Right cardiac atrium (tissue), 5 donors: Measurements from ENCODE around the gene RARG. TPM values are rescaled to one million over a fixed set of nuclear protein-coding genes. Genes with fewer than 3 reads are reported as not detected.

ENCODE experiments used
- ATAC-seq, 2 donors: fragments of 200-7000 bp; cut with Tn5 transposase; one replicate each; pipeline versions ENCODE4 v1.8.0 to v1.9.1; 2020; ENCODE audit warnings: moderate library complexity in 2 of 2, mild to moderate bottlenecking in 1 of 2
- DNase-seq, 3 donors: peaks; one replicate each; pipeline ENCODE4 v3.0.0-alpha.2; 2020
- H3K27ac ChIP-seq: one replicate; pipeline ENCODE4 v1.5.1; 2013; ENCODE audit warnings: mild to moderate bottlenecking, low read length, control low read depth, moderate library complexity
- H3K27me3 ChIP-seq: one replicate; pipeline ENCODE4 v1.6.1; 2013; ENCODE audit not compliant: control insufficient read depth, insufficient read depth
- H3K4me1 ChIP-seq: one replicate; pipeline ENCODE4 v1.6.1; 2013; ENCODE audit warnings: low read length; ENCODE audit not compliant: control insufficient read depth, insufficient read depth
- H3K4me3 ChIP-seq: one replicate; pipeline ENCODE4 v1.5.1; 2013; ENCODE audit warnings: low read length, control low read depth
- H3K9me3 ChIP-seq: one replicate; pipeline ENCODE4 v1.6.1; 2013; ENCODE audit warnings: low read length; ENCODE audit not compliant: control insufficient read depth
- WGBS: extraction: QIAGEN DNeasy Blood & Tissue Kit; methylation state at CpG from one replicate; pipeline ENCODE4 v1.1.7; 2013; 5-methylcytosine and 5-hydroxymethylcytosine counted together
- intact Hi-C, 4 donors: fragments of 100-400 bp; cut with DNase I; formaldehyde crosslinking; loops; one replicate each; pipeline versions ENCODE4 v1.11.0 to v1.14.0; 2022 to 2023
- polyA plus RNA-seq: library from polyadenylated mRNA; stranded (reverse); fragments of 200-250 nt; gene quantifications from one replicate; pipeline ENCODE4 v1.2.3, GENCODE V29; 2013
- total RNA-seq, 4 donors: library from RNA; stranded (reverse); fragmentation: NEBNext Ultra II Directional; extraction: Animal tissue kit (Norgen Biotek cat#: 25700); gene quantifications; one replicate each; pipeline ENCODE4 v1.2.1, GENCODE V29; 2021
- donor health status: healthy with polysubstance abuse.
- donor health status: DM: no; HTN: yes; CAD: no.
- donor health status: DM: no; HTN: no; CAD: no.
- donor health status: DM: no; HTN: yes; CAD: no; lungs with severe emphysema.
- donor health status: DM: yes; HTN: yes; CAD: no.

Gene RARG
- total and polyA plus RNA-seq, 5 donors = 10.5 to 26.2 (median 21.6) TPM

- ATAC-seq (no peak), DNase-seq (no peak)
- WGBS = 84% methylated on average over 10 of the region's 10 CpGs
- intact Hi-C loops = no loop called here
- Histone ChIP-seq H3K27ac (no peak overlapping the region), H3K9me3 (no peaks in the 10 kb centered on the region), H3K27me3 (no peaks in the 10 kb centered on the region), H3K4me3 (no peak overlapping the region), H3K4me1 (peaks cover 16% of the 10 kb centered on the region)
Measured at GRCh38 chr12:53230108-53230845, 1.7 kb downstream of the RARG start.

DNA sequence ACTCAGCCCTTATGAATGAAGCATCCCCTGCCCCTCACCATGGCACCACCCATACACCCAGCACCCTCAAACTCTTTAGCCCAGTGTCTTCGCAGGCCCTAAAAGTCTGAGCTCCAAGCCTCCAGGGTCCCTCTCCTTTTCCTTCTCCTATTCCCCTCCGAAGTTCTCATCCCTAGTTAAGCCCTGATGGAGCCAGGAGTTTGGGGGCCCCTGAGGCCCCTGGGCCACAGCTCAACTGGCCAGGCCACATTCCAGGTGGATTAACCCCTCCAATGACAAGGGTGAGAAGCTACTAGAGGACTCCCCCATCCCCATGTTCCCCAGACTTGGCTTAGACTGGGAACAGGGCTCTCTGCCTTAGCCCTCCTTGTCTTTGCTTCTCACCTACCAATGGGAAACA, 2.6 kb downstream of the RARG start:
- DNase-seq = no peak
- no peak overlapping the region for H3K4me3 ChIP-seq
- 88% methylated on average over 2 of the region's 2 CpGs for WGBS
- H3K27ac ChIP-seq = no peak overlapping the region
- H3K9me3 ChIP-seq = no peaks in the 10 kb centered on the region
- no peaks in the 10 kb centered on the region for H3K27me3 ChIP-seq
- H3K4me1 ChIP-seq = peaks cover 16% of the 10 kb centered on the region
- no peak for ATAC-seq
- intact Hi-C loops = no loop called here

DNA sequence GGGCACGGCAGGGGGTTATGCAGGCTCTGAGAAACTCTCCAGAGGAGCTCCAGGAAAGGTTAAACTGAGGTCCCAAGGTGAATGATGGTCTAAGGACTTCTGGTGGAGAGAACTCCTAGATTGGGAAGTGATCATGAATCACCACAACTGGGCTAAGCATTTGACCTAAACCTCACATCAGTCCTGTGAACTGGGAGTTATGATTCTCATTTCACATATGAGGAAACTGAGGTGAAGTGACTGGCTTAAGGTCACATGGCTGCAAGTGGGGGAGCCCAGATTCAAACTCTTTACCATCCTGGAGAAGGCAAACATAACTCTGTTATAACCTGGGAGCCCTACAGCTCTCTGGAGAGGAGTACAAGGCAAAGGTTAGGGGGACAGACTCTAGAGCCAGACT, 4.2 kb downstream of the RARG start:
- 92% methylated on average over 1 of the region's 1 CpG for WGBS
- Histone ChIP-seq H3K27ac (no peak overlapping the region), H3K4me3 (no peak overlapping the region), H3K27me3 (no peaks in the 10 kb centered on the region), H3K9me3 (no peaks in the 10 kb centered on the region), H3K4me1 (peaks cover 12% of the 10 kb centered on the region)
- intact Hi-C loops = no loop called here
- ATAC-seq (no peak), DNase-seq (no peak)

GRCh38 chr12:53227341-53227740, 4.7 kb downstream of the RARG start:
- WGBS = 94% methylated on average over 11 of the region's 11 CpGs
- Histone ChIP-seq H3K9me3 (no peaks in the 10 kb centered on the region), H3K4me3 (no peak overlapping the region), H3K27me3 (no peaks in the 10 kb centered on the region), H3K27ac (no peak overlapping the region), H3K4me1 (peaks cover 8% of the 10 kb centered on the region)
- no peak for DNase-seq
- intact Hi-C loops = no loop called here
- no peak for ATAC-seq

DNA sequence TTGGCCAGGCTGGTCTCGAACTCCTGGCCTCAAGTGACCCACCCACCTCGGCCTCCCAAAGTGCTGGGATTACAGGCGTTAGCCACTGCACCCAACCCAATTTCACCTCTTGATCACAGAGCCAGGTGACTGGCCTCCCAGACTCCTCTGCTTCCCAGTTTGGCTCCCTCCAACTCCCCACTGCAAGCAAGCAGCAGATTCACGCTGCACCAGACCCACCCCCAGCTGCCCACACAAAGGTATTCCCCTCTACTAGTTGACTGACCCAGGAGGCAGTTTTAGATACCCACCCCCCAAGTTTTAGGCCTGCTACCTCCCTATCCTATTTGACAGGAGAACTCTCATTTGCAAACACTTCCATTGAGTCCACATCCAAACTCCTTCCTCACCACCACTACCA, 5.2 kb downstream of the RARG start:
- WGBS = 95% methylated on average over 4 of the region's 4 CpGs
- ATAC-seq = no peak
- H3K27ac ChIP-seq = no peak overlapping the region
- DNase-seq = no peak
- H3K4me3 ChIP-seq = no peak overlapping the region
- no peaks in the 10 kb centered on the region for H3K27me3 ChIP-seq
- H3K9me3 ChIP-seq = no peaks in the 10 kb centered on the region
- H3K4me1 ChIP-seq = peaks cover 8% of the 10 kb centered on the region
- intact Hi-C loops = no loop called here

DNA sequence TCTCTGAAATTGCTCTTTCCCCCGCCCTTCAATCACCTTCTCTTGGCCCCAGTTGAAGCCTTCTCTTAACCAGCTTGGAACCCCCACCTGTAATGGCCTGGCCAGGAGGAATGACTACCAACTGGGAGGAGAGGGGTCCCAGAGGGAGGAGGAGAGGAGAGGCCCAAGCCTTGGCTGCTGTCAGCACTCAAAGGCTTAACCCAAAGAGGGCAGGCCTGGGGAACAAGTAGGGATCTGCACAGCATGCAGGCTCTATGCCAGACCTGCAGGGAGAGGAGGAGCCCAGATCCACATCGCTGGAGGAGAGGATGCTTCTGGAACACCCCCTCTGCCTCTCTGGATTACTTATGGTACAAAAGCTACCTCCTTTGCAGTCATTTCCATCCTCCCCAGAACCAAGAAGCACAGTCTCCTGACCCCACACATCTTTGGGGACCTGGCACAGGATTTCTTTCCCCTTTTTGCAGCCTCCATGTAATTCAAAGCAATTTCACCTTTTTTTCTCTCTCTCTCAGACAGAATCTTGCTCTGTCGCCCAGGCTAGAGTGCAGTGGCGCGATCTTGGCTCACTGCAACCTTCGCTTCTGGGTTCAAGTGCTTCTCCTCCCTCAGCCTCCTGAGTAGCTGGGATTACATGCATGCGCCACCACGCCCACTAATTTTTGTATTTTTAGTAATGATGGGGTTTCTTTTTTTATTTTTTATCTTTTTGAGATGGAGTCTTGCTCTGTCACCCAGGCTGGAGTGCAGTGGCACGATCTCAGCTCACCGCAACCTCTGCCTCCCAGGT, 6.2 kb downstream of the RARG start:
- no peak overlapping the region for H3K27ac ChIP-seq
- DNase-seq (no peak), ATAC-seq (no peak)
- WGBS = 90% methylated on average over 10 of the region's 10 CpGs
- no peaks in the 10 kb centered on the region for H3K9me3 ChIP-seq
- intact Hi-C loops = no loop called here
- H3K4me3 ChIP-seq = no peak overlapping the region
- no peaks in the 10 kb centered on the region for H3K27me3 ChIP-seq
- peaks cover 8% of the 10 kb centered on the region for H3K4me1 ChIP-seq

GRCh38 chr12:53224897-53225634, 6.9 kb downstream of the RARG start:
- Histone ChIP-seq H3K4me3 (no peak overlapping the region), H3K9me3 (no peaks in the 10 kb centered on the region), H3K27me3 (no peaks in the 10 kb centered on the region), H3K4me1 (peaks cover 8% of the 10 kb centered on the region), H3K27ac (no peak overlapping the region)
- DNase-seq (no peak), ATAC-seq (no peak)
- 80% methylated on average over 10 of the region's 10 CpGs for WGBS
- intact Hi-C loops = no loop called here

DNA sequence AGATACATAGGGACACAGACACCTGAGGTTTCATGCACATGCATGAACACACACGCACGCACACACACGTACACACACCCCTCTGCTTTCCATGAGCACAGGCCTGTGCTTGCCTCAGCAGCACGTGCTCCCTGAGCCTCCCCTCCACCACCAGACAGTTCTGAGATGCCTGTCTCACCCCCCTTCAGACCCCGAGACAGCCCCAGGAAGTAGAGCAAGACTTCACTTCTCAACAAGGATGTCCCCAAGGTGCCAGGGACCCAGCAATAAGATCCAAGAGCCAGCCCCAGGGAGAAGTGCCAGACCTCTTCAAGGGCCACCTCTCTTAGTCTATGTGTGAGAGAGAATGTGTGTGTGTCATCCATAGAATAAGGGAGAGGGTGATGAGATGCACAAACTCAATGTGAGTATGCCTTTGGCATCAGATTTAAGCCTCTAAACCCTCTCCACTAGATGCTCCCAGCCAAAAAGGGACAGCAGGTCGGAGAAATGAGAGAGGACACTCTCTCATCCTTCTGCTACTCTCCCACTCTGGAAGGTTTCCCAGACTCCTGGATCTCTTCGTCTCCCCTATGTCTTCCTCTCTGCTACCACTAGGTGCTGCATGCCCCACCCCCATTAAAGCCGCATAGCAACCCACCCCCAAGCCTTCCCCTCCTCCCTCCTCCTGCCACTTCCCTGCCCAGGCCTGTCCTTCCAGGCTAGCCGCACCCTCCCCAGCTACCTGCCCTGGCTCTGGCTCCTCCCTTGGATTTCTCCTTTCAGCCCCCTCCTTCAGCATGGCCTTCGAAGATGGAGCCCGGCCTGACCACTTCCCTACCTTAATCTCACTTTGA, 7.7 kb downstream of the RARG start:
- Histone ChIP-seq H3K9me3 (no peaks in the 10 kb centered on the region), H3K27me3 (no peaks in the 10 kb centered on the region), H3K27ac (peak overlapping the region; percentile 7), H3K4me3 (no peak overlapping the region), H3K4me1 (peaks cover 8% of the 10 kb centered on the region)
- DNase-seq = no peak
- 60% methylated on average over 11 of the region's 11 CpGs for WGBS
- intact Hi-C loops = no loop called here
- no peak for ATAC-seq

GRCh38 chr12:53223389-53224060, 8.5 kb downstream of the RARG start:
- peak overlapping the region; percentile 80 for H3K27ac ChIP-seq
- H3K4me1 ChIP-seq = peaks cover 8% of the 10 kb centered on the region
- peak; percentile 67 to 84 (median 84) for DNase-seq
- no peaks in the 10 kb centered on the region for H3K27me3 ChIP-seq
- no peak overlapping the region for H3K4me3 ChIP-seq
- ATAC-seq = no peak
- H3K9me3 ChIP-seq = no peaks in the 10 kb centered on the region
- 20% methylated on average over 16 of the region's 16 CpGs for WGBS
- intact Hi-C loops = no loop called here

DNA sequence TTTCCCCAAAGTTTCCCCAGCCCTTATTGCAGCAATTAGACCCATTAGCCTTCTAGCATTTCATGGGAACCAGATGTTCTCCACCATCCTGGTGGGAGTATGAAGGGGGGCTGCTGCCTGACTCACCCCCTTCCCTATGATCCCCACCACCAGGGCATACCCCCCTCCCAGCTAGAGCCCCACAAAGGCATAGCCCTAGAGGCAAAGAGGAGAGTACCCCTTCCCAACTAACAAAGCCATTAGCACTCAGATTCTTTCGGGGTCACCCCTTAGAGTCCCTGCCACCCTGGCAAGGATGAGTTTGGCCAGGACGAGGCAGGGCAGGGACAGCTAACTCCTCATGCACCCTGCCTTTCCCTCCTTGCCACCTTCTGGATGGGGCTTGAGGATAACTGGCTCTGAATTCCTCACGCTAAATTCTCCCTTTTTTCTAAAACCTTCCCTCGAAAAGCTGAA, 9.2 kb downstream of the RARG start:
- intact Hi-C loops = no loop called here
- ATAC-seq = no peak

More for the DNA sequence above, 9.2 kb downstream of the RARG start:
- Histone ChIP-seq H3K27me3 (no peaks in the 10 kb centered on the region), H3K27ac (peak overlapping the region; percentile 54), H3K4me1 (peaks cover 8% of the 10 kb centered on the region), H3K9me3 (no peaks in the 10 kb centered on the region), H3K4me3 (no peak overlapping the region)
- no peak for DNase-seq
- 41% methylated on average over 4 of the region's 4 CpGs for WGBS
